GM12878 (cell line): ENCODE results near the gene PDE9A. TPM values are rescaled to one million over a fixed set of nuclear protein-coding genes. Genes with fewer than 3 reads are reported as not detected.

ENCODE experiments used
- ATAC-seq: fragments of 200-7000 bp; cut with Tn5 transposase; 3 replicates; pipeline ENCODE4 v1.9.1; 2020; ENCODE audit warnings: mild to moderate bottlenecking, moderate library complexity
- BruUV-seq: library from RNA; stranded (reverse); fragments of 400-500 nt; replicated peaks from 2 replicates; lab custom pipeline; 2021; lab: Mats Ljungman, UMichigan
- CTCF ChIA-PET: fragments of 300-600 bp; sonication (Branson Sonifier 250); formaldehyde crosslinking; extraction: SDS; loops from one replicate; lab custom pipeline; 2021; ENCODE audit warnings: inconsistent platforms; lab: Yijun Ruan, JAX
- POLR2A ChIA-PET: fragments of 350-600 bp; formaldehyde crosslinking; extraction: SDS; loops from one replicate; lab custom pipeline; 2021; ENCODE audit warnings: inconsistent platforms; lab: Charles Lee
- RAD21 ChIA-PET: fragments of 300-600 bp; sonication (Branson Sonifier 250); formaldehyde crosslinking; loops from one replicate; lab custom pipeline; 2023; ENCODE audit warnings: antibody characterized with exemption; ENCODE audit not compliant: unreplicated experiment; lab: Charles Lee
- SMC1A ChIA-PET: fragments of 300-600 bp; sonication (Branson Sonifier 250); formaldehyde crosslinking; loops from one replicate; lab custom pipeline; 2023; ENCODE audit not compliant: unreplicated experiment, uncharacterized antibody; lab: Charles Lee
- DNase-seq: peaks from one replicate; pipeline ENCODE4 v3.0.0-alpha.2; 2011; ENCODE audit warnings: low read depth, low spot score
- FAIRE-seq: peaks from 3 replicates; lab custom pipeline; 2011; peaks lifted over from hg19 to GRCh38; lab: Jason Lieb, UNC
- H2AFZ ChIP-seq: 2 replicates; pipeline ENCODE4 v1.6.0; 2011; ENCODE audit warnings: low read depth, low read length, control low read depth; ENCODE audit not compliant: control insufficient read depth
- H3K27ac ChIP-seq: 2 replicates; pipeline ENCODE4 v1.5.1; 2011; ENCODE audit warnings: control low read depth; ENCODE audit not compliant: control insufficient read depth, insufficient read depth
- H3K27me3 ChIP-seq, 2 experiments: replicated peaks in 1 of 2; 2 replicates each; pipeline versions ENCODE4 v1.6.0 to v1.6.1; 2011; ENCODE audit warnings: low read length in 1 of 2; ENCODE audit not compliant: control insufficient read depth in 2 of 2, insufficient read depth in 2 of 2
- H3K36me3 ChIP-seq, 2 experiments: 2 replicates each; pipeline ENCODE4 v1.5.1; 2011; ENCODE audit warnings: low read length in 1 of 2; ENCODE audit not compliant: control insufficient read depth in 2 of 2, insufficient read depth in 2 of 2
- H3K4me1 ChIP-seq: 2 replicates; pipeline ENCODE4 v1.6.1; 2011; ENCODE audit warnings: mild to moderate bottlenecking, low read length, moderate library complexity, mixed read lengths; ENCODE audit not compliant: control insufficient read depth, insufficient read depth
- H3K4me2 ChIP-seq: 2 replicates; pipeline ENCODE4 v1.6.0; 2011; ENCODE audit warnings: control low read depth; ENCODE audit not compliant: control insufficient read depth, insufficient read depth
- H3K4me3 ChIP-seq: fragments of 200-600 bp; sonication (generic); 2 replicates; pipeline ENCODE4 v1.5.1; 2016
- H3K79me2 ChIP-seq: 2 replicates; pipeline ENCODE4 v1.6.0; 2011; ENCODE audit warnings: low read length; ENCODE audit not compliant: control insufficient read depth, insufficient read depth
- H3K9ac ChIP-seq: 2 replicates; pipeline ENCODE4 v1.8.0; 2011; ENCODE audit warnings: low read length, control low read depth, mixed read lengths; ENCODE audit not compliant: control insufficient read depth, insufficient read depth
- H3K9me3 ChIP-seq: replicated peaks from 3 replicates; pipeline ENCODE4 v1.5.1; 2011; ENCODE audit warnings: mild to moderate bottlenecking, low read length; ENCODE audit not compliant: control insufficient read depth, insufficient read depth
- H4K20me1 ChIP-seq: 2 replicates; pipeline ENCODE4 v1.6.0; 2011; ENCODE audit not compliant: control insufficient read depth, insufficient read depth
- BCL11A ChIP-seq: IDR thresholded peaks from 2 replicates; pipeline ENCODE4 v1.6.1; 2011; ENCODE audit warnings: low read depth, low read length
- CEBPB ChIP-seq, 2 experiments: fragments of 150-350 bp in 1 of 2; IDR thresholded peaks; 2 replicates each; pipeline ENCODE4 v1.6.1; 2012 to 2014; ENCODE audit warnings: low read depth in 2 of 2, low read length in 2 of 2, borderline replicate concordance in 1 of 2, inconsistent platforms in 1 of 2
- CHD1 ChIP-seq: IDR thresholded peaks from 2 replicates; pipeline ENCODE4 v1.6.1; 2012; ENCODE audit warnings: low read depth, low read length, improper control_type of control experiment
- E2F8 ChIP-seq: fragments of 450-650 bp; IDR thresholded peaks from 2 replicates; pipeline ENCODE4 v1.6.1; 2018; ENCODE audit warnings: mild to moderate bottlenecking, low read depth, moderate library complexity; ENCODE audit not compliant: partially characterized antibody
- GABPA ChIP-seq: IDR thresholded peaks from 2 replicates; pipeline ENCODE4 v1.6.1; 2014; ENCODE audit warnings: antibody characterized with exemption, low read depth, mild to moderate bottlenecking, inconsistent platforms
- GATAD2B ChIP-seq: fragments of 450-650 bp; conservative IDR thresholded peaks from 2 replicates; pipeline ENCODE4 v1.6.1; 2017; ENCODE audit warnings: low read depth, mild to moderate bottlenecking, moderate library complexity
- IRF3 ChIP-seq: fragments of 450-650 bp; IDR thresholded peaks from 2 replicates; pipeline ENCODE4 v1.6.1; 2014; ENCODE audit warnings: mild to moderate bottlenecking
- POLR2A ChIP-seq: IDR thresholded peaks from 2 replicates; pipeline ENCODE4 v1.6.1; 2011; ENCODE audit warnings: low read depth, mild to moderate bottlenecking, low read length
- POLR2AphosphoS2 ChIP-seq: IDR thresholded peaks from 2 replicates; pipeline ENCODE4 v1.6.1; 2011; ENCODE audit warnings: low read depth, mild to moderate bottlenecking, low read length, improper control_type of control experiment, moderate library complexity
- RB1 ChIP-seq: fragments of 450-650 bp; formaldehyde crosslinking; IDR thresholded peaks from 2 replicates; pipeline ENCODE4 v1.6.1; 2017; ENCODE audit warnings: mild to moderate bottlenecking, borderline replicate concordance
- RELB ChIP-seq: fragments of 450-650 bp; IDR thresholded peaks from 2 replicates; pipeline ENCODE4 v1.6.1; 2017; ENCODE audit warnings: low read depth, mild to moderate bottlenecking, moderate library complexity
- WGBS: methylation state at CpG from one replicate; pipeline ENCODE4 v1.1.6; 2016; ENCODE audit warnings: low lambda C conversion rate; ENCODE audit not compliant: insufficient replicate concordance, insufficient coverage; ENCODE audit errors: missing lambda C conversion rate; 5-methylcytosine and 5-hydroxymethylcytosine counted together
- in situ Hi-C: fragments of 300-500 bp; cut with MboI; formaldehyde crosslinking; loops from 9 replicates; pipeline ENCODE4 v1.14.3; 2018; ENCODE audit warnings: mixed read lengths
- intact Hi-C: fragments of 100-400 bp; cut with micrococcal nuclease; formaldehyde crosslinking; loops from one replicate; pipeline ENCODE4 v1.14.2; 2022; ENCODE audit not compliant: unreplicated experiment
- polyA plus RNA-seq, 11 experiments: library from polyadenylated mRNA; depleted of rRNA in 4 of 11; unstranded in 6 of 11; stranded (reverse) in 5 of 11; fragments of >200 nt; fragmentation: Nextera tagmentation in 4 of 11; fragmentation: Illumina TruSeq in 1 of 11; extraction: Ambion mirVana in 4 of 11; extraction: Trizol in 1 of 11; gene quantifications; 1 replicate in 1 of 11; 2 replicates in 10 of 11; pipeline versions ENCODE4 v1.2.1 to v1.2.3, GENCODE V29; 2011 to 2016; ENCODE audit warnings: inconsistent platforms in 2 of 11, missing spikeins in 2 of 11, low read depth in 1 of 11
- total RNA-seq, 4 experiments: library from RNA; depleted of rRNA in 3 of 4; stranded (reverse); fragments of >200 nt in 3 of 4; fragmentation: Illumina TruSeq in 1 of 4; extraction: Trizol in 1 of 4; gene quantifications; 2 replicates each; pipeline versions ENCODE4 v1.2.1 to v1.2.3, GENCODE V29; 2013 to 2021

Gene PDE9A
- total and polyA plus RNA-seq, 10 of the 15 experiments (the other 5 are each of a cell fraction or from before 2014, with no cell fraction given) = 0.08 to 0.45 (median 0.20) TPM; not detected in 1

GRCh38 chr21:42630626-42631025 is 22.8 kb upstream of the PDE9A start:
- Histone ChIP-seq H3K4me2 (no peak overlapping the region), H4K20me1 (no peaks in the 10 kb centered on the region), H3K36me3 (no peaks in the 10 kb centered on the region), H3K79me2 (no peaks in the 10 kb centered on the region), H3K4me3 (no peak overlapping the region), H3K27ac (no peak overlapping the region), H3K9me3 (no peaks in the 10 kb centered on the region; the same call in 2 of the 3 replicates), H2AFZ (no peak overlapping the region), H3K9ac (no peak overlapping the region), H3K27me3 (peaks cover 0 to 2% of the 10 kb centered on the region in 2 experiments; a peak in 2 of 4 replicates), H3K4me1 (no peaks in the 10 kb centered on the region)
- intact Hi-C loops = no loop called here
- ChIA-PET SMC1A (no interaction called here), CTCF (no interaction called here), RAD21 (no interaction called here), POLR2A (no interaction called here)
- FAIRE-seq = no peak
- BruUV-seq = no TSS peak
- TF ChIP-seq CEBPB (IDR thresholded peaks at IDR 0.05; ENCODE audit: borderline replicate concordance in 1 of 2, low read depth in 2 of 2, low read length in 2 of 2) = no peak
- TF ChIP-seq CHD1 = no peak
- no peak for TF ChIP-seq RB1
- no peak for TF ChIP-seq BCL11A
- TF ChIP-seq POLR2AphosphoS2 = no peak
- no peak for ATAC-seq
- WGBS = 22% methylated on average over 9 of the region's 9 CpGs
- DNase-seq = no peak
- in situ Hi-C loops = no loop called here

- no peak for DNase-seq
- ATAC-seq = no peak
- H2AFZ ChIP-seq = no peak overlapping the region
- no peak overlapping the region for H3K9ac ChIP-seq
- H4K20me1 ChIP-seq = no peaks in the 10 kb centered on the region
- FAIRE-seq = no peak
- CTCF ChIA-PET = no interaction called here
- in situ Hi-C loops = no loop called here
- H3K27me3 ChIP-seq = peaks cover 0 to 2% of the 10 kb centered on the region in 2 experiments; a peak in 2 of 4 replicates
- H3K4me2 ChIP-seq = no peak overlapping the region
- H3K36me3 ChIP-seq = no peaks in the 10 kb centered on the region
- H3K4me3 ChIP-seq = no peak overlapping the region
- no peak overlapping the region for H3K27ac ChIP-seq
- no TSS peak for BruUV-seq
- WGBS = 6% methylated on average over 5 of the region's 5 CpGs
- intact Hi-C loops = no loop called here
- H3K9me3 ChIP-seq = no peaks in the 10 kb centered on the region; the same call in 2 of the 3 replicates
- H3K79me2 ChIP-seq = no peaks in the 10 kb centered on the region
- H3K4me1 ChIP-seq = no peaks in the 10 kb centered on the region
- POLR2A ChIA-PET = no interaction called here
- RAD21 ChIA-PET = no interaction called here
- SMC1A ChIA-PET = no interaction called here
- TF ChIP-seq E2F8 (no peak), IRF3 (no peak), RELB (no peak), GATAD2B (no peak), POLR2A (no peak), GABPA (no peak)
These were observed 22.3 kb upstream of the PDE9A start for GRCh38 chr21:42631142-42631541.
